ENCODE results near the gene RAB31.

The RAB31 gene

DNA sequence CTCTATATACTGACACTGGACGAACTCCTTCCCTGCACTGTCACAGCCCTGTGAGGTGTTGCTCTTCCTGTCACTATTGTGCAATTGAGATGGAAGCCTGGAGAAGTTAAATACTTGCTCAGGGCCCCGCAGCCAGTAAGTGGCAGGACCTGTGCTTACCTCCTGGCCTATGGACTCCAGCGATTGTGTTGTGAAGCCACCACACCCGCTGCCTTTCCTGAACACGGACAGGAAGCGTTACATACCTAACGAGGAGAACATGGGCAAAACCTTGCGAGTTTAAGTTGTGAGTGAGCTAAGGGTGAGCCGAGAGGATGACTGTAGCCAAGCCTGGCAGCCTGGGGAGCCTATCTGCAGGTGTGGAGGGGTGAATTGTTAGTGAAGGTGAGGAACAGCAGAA lies 26.1 kb downstream of the RAB31 start:
- Histone ChIP-seq H3K9me3 (ENCODE audit: insufficient read depth, low read depth, low read length) (no peaks in the 10 kb centered on the region), H3K9ac (ENCODE audit: low read depth, low read length) (no peak overlapping the region), H3K36me3 (ENCODE audit: insufficient read depth, low read depth, low read length) (no peaks in the 10 kb centered on the region), H3K27ac (ENCODE audit: low read length) (no peak overlapping the region), H3K4me1 (ENCODE audit: insufficient read depth, low read length) (peaks cover 3% of the 10 kb centered on the region; the same call in 1 of the 2 replicates), H3K27me3 (ENCODE audit: insufficient read depth, low read length) (no peaks in the 10 kb centered on the region), H3K4me3 (ENCODE audit: low read length) (no peak overlapping the region)

DNA sequence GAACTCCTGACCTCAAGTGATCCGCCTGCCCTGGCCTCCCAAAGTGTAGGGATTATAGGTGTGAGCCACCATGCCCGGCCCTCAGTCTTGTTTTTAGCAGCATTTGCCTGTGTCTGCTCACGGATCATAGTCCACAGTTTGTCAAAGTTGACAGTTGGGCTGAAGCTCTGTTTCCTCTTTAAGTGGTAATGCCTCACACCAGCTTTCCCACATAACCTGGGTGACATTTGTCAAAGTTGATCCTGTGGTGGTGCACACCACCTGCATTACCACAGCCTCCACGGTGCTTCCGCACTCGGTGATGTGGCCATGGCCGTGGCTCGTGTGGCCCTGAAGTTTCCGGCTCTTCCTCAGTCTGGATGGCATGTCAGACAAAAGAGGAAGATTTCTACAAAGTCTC lies 27.1 kb downstream of the RAB31 start:
- Histone ChIP-seq H3K27me3 (ENCODE audit: insufficient read depth, low read length) (no peaks in the 10 kb centered on the region), H3K4me1 (ENCODE audit: insufficient read depth, low read length) (peaks cover 3% of the 10 kb centered on the region; the same call in 1 of the 2 replicates), H3K9ac (ENCODE audit: low read depth, low read length) (no peak overlapping the region), H3K4me3 (ENCODE audit: low read length) (no peak overlapping the region), H3K36me3 (ENCODE audit: insufficient read depth, low read depth, low read length) (no peaks in the 10 kb centered on the region), H3K9me3 (ENCODE audit: insufficient read depth, low read depth, low read length) (no peaks in the 10 kb centered on the region), H3K27ac (ENCODE audit: low read length) (no peak overlapping the region)

DNA sequence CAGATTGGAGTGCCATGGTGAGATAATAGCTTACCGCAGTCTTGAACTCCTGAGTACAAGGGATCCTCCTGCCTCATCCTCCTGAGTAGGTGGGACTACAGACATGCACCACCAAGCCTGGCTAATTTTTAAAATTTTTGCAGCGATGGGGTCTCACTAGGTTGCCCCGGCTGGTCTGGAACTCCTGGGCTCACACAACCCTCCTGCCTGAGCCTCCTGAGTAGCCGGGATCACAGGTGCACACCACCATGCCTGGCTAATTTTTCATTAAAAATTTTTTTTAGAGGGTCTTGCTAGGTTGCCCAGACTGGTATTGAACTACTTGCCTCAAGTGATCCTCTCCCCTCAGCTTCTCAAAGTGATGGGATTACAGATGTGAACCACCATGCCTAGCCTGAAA lies 27.8 kb downstream of the RAB31 start:
- H3K36me3 ChIP-seq (ENCODE audit: insufficient read depth, low read depth, low read length), result no peaks in the 10 kb centered on the region
- no peak overlapping the region for H3K27ac ChIP-seq (ENCODE audit: low read length)
- H3K4me3 ChIP-seq (ENCODE audit: low read length), result no peak overlapping the region
- peaks cover 3% of the 10 kb centered on the region; the same call in 1 of the 2 replicates for H3K4me1 ChIP-seq (ENCODE audit: insufficient read depth, low read length)
- H3K27me3 ChIP-seq (ENCODE audit: insufficient read depth, low read length), result no peaks in the 10 kb centered on the region
- H3K9me3 ChIP-seq (ENCODE audit: insufficient read depth, low read depth, low read length), result no peaks in the 10 kb centered on the region
- H3K9ac ChIP-seq (ENCODE audit: low read depth, low read length), result no peak overlapping the region

DNA sequence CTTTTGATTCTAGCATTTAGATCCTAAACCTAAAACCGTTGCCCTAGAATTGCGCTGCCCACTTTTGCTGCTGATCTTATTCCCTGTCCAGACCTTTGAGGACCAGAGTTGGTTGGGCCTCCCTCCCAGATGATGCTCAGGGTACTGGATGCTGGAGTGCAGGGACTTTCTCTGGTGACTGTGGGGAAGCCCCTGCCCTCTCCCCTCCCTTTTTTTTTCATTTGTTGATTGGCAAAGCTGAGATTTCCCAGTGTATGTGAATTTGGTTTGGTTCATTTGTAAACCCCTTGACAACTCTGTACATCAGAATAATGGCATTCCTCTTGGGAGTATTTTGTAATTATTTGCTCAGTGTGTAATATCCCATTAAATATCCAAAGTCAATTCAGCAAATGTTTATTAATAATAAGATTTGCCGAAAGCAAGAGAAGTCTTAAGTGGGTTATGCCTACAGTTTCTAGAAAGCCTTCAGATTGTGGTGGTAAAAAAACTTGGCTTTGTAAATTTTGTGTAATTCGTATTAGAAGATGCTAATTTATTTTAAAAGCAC lies 28.3 kb downstream of the RAB31 start:
- H3K36me3 ChIP-seq (ENCODE audit: insufficient read depth, low read depth, low read length), result no peaks in the 10 kb centered on the region
- peaks cover 4% of the 10 kb centered on the region for H3K4me1 ChIP-seq (ENCODE audit: insufficient read depth, low read length)
- no peak overlapping the region for H3K27ac ChIP-seq (ENCODE audit: low read length)
- no peaks in the 10 kb centered on the region for H3K27me3 ChIP-seq (ENCODE audit: insufficient read depth, low read length)
- H3K9me3 ChIP-seq (ENCODE audit: insufficient read depth, low read depth, low read length), result no peaks in the 10 kb centered on the region
- no peak overlapping the region for H3K9ac ChIP-seq (ENCODE audit: low read depth, low read length)
- H3K4me3 ChIP-seq (ENCODE audit: low read length), result no peak overlapping the region

DNA sequence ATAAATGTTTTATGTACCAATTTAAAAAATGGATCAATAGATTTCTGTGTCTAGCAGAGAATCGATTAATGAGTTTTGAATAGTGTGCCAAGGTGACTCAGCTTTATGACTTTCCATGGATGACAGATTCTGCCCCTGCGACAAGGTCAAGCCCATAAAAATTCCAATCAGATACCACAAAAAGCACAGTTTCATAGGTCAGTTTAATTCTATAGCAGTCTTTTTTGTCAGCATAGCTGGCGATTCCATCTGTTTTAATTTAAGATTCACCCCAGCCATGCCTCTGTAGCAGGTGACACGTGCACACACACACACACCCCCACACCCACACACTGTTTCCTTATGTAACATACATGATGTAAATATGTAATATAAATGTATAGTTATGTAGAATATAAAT lies 28.9 kb downstream of the RAB31 start:
- Histone ChIP-seq H3K36me3 (ENCODE audit: insufficient read depth, low read depth, low read length) (no peaks in the 10 kb centered on the region), H3K9me3 (ENCODE audit: insufficient read depth, low read depth, low read length) (no peaks in the 10 kb centered on the region), H3K4me1 (ENCODE audit: insufficient read depth, low read length) (peaks cover 10% of the 10 kb centered on the region), H3K27ac (ENCODE audit: low read length) (no peak overlapping the region), H3K4me3 (ENCODE audit: low read length) (no peak overlapping the region), H3K9ac (ENCODE audit: low read depth, low read length) (no peak overlapping the region), H3K27me3 (ENCODE audit: insufficient read depth, low read length) (no peaks in the 10 kb centered on the region)

DNA sequence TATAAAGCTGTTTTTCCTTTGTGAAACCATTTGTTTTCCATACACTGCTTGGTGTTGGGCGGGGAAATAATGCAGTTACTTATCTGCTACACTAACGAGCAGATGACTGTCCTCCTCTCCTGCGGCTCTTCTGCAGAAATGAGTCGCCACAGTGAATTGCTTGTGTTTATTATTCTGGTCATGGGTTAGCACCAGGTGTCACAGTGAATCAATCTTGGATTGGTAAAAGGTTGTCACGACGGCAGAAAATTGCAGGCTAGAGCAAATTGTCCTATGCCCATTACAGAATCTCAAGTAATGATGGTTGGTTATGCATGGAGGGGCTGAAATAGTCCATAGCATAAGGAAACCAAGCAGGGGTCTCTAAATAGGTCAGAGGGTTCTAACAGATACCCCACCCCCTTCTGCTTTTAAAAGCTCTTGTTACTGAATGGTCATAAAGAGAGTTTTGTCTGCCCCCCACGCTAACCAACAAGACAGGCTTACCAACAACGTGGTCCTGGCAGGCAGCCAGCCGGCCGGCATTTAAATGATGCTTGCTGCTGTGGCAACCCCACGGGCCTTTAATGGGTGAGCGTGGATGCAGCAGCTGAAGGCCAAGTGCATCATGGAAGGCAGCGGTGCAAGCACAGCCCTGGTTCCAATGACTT lies 29.5 kb downstream of the RAB31 start:
- H3K4me3 ChIP-seq (ENCODE audit: low read length), result no peak overlapping the region
- no peaks in the 10 kb centered on the region for H3K27me3 ChIP-seq (ENCODE audit: insufficient read depth, low read length)
- no peak overlapping the region for H3K27ac ChIP-seq (ENCODE audit: low read length)
- H3K9me3 ChIP-seq (ENCODE audit: insufficient read depth, low read depth, low read length), result no peaks in the 10 kb centered on the region
- H3K9ac ChIP-seq (ENCODE audit: low read depth, low read length), result no peak overlapping the region
- peaks cover 15% of the 10 kb centered on the region for H3K4me1 ChIP-seq (ENCODE audit: insufficient read depth, low read length)
- H3K36me3 ChIP-seq (ENCODE audit: insufficient read depth, low read depth, low read length), result no peaks in the 10 kb centered on the region

DNA sequence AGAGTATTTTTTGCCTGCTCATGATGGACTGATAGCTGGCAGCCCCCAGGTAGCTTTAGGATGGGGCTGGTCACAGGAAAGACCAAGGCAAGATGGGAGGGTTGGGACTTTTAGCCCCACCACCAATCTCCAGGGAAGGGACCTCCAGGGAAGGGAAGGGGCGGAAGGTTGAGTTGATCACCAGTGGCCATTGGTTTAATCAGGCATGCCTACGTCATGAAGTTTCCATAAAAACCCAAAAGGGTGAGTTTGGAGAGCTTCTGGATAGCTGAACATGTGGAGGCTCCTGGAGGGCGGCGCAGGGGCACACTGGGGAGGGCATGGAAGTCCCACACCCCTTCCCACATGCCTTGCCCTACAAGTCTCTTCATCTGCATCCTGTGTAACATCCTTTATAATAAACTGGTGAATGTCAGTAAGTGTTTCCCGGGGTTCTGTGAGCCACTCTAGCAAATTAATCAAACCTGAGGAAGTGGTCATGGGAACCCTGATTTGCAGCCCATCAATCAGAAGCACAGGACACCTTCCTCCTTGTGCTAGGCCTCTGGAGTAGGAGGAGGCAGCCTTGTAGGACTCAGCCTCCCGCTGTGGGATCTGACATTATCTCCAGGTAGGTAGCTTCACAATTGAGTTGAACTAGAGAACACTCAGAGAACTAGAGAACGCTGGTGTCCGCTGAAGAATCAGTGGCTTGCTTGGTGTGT lies 30.3 kb downstream of the RAB31 start:
- no peak overlapping the region for H3K27ac ChIP-seq (ENCODE audit: low read length)
- no peaks in the 10 kb centered on the region for H3K27me3 ChIP-seq (ENCODE audit: insufficient read depth, low read length)
- no peaks in the 10 kb centered on the region for H3K36me3 ChIP-seq (ENCODE audit: insufficient read depth, low read depth, low read length)
- H3K4me3 ChIP-seq (ENCODE audit: low read length), result no peak overlapping the region
- H3K9ac ChIP-seq (ENCODE audit: low read depth, low read length), result no peak overlapping the region
- no peaks in the 10 kb centered on the region for H3K9me3 ChIP-seq (ENCODE audit: insufficient read depth, low read depth, low read length)
- H3K4me1 ChIP-seq (ENCODE audit: insufficient read depth, low read length), result peaks cover 23% of the 10 kb centered on the region

DNA sequence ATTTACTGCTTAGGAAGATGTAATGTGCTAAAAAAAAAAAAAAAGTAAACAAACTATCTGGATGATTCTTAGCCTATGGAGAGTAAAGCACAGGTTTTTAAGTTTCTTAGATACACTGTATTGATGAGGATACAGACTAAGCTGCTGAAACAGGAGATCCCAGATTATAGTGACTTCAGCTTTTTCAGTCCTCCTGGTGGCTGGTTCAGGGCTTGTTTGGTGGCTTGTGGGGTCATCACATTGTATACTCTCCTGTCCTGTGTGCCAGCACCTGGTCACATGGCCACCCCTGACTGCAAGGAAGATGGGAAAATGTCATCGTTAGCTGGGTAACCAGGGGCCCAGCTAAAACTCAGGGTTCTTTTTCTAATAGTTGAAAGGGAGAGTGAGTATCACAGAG lies 31.4 kb downstream of the RAB31 start:
- Histone ChIP-seq H3K27ac (ENCODE audit: low read length) (no peak overlapping the region), H3K4me1 (ENCODE audit: insufficient read depth, low read length) (peaks cover 31% of the 10 kb centered on the region), H3K36me3 (ENCODE audit: insufficient read depth, low read depth, low read length) (no peaks in the 10 kb centered on the region)

DNA sequence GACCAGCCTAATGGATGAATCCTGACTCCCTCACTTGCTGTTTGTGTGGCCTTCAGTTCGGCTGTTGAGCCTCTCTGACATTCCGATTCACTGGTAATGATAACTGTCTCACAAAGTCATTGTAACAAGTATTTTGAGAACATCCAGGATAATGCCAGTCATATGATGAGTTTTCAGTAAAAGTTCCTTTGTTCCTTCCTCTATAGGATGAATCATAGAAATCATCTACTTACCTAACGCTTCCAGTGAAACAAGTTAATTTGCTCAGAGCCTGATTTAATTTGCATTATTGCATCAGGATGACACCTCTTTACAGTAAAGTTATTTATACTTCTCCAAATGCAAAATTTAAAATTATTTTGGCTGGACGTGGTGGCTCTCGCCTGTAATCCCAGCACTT lies 32.0 kb downstream of the RAB31 start:
- no peaks in the 10 kb centered on the region for H3K9me3 ChIP-seq (ENCODE audit: insufficient read depth, low read depth, low read length)
- H3K4me3 ChIP-seq (ENCODE audit: low read length), result no peak overlapping the region
- no peaks in the 10 kb centered on the region for H3K36me3 ChIP-seq (ENCODE audit: insufficient read depth, low read depth, low read length)
- H3K4me1 ChIP-seq (ENCODE audit: insufficient read depth, low read length), result peaks cover 32% of the 10 kb centered on the region
- no peaks in the 10 kb centered on the region for H3K27me3 ChIP-seq (ENCODE audit: insufficient read depth, low read length)
- no peak overlapping the region for H3K9ac ChIP-seq (ENCODE audit: low read depth, low read length)
- no peak overlapping the region for H3K27ac ChIP-seq (ENCODE audit: low read length)

More for the DNA sequence above, 31.4 kb downstream of the RAB31 start:
- H3K9ac ChIP-seq (ENCODE audit: low read depth, low read length), result no peak overlapping the region
- no peak overlapping the region for H3K4me3 ChIP-seq (ENCODE audit: low read length)
- H3K27me3 ChIP-seq (ENCODE audit: insufficient read depth, low read length), result no peaks in the 10 kb centered on the region
- H3K9me3 ChIP-seq (ENCODE audit: insufficient read depth, low read depth, low read length), result no peaks in the 10 kb centered on the region

DNA sequence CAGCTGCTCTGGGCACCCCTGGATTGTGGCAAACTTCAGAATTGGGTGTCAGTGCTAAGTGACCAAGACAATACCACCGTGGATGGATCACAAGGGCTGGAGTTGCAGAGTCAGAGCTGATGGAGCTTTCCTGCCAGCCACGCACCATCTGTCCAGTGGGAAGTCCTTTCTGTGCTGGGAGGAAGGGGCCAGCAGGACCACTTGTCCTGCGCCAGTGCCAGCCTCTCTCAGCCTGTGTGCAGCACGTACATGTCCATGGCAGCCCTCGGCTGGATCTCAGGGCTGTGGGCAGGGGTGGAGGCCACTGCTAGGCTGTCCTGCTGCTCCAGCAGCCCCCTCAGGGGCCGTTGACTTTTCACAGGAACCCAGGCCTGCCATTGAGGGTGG lies 33.3 kb downstream of the RAB31 start:
- Histone ChIP-seq H3K9me3 (ENCODE audit: insufficient read depth, low read depth, low read length) (no peaks in the 10 kb centered on the region), H3K4me3 (ENCODE audit: low read length) (no peak overlapping the region), H3K27ac (ENCODE audit: low read length) (no peak overlapping the region), H3K9ac (ENCODE audit: low read depth, low read length) (no peak overlapping the region; the same call in 1 of the 2 replicates), H3K4me1 (ENCODE audit: insufficient read depth, low read length) (peaks cover 32% of the 10 kb centered on the region), H3K36me3 (ENCODE audit: insufficient read depth, low read depth, low read length) (no peaks in the 10 kb centered on the region), H3K27me3 (ENCODE audit: insufficient read depth, low read length) (no peaks in the 10 kb centered on the region)

DNA sequence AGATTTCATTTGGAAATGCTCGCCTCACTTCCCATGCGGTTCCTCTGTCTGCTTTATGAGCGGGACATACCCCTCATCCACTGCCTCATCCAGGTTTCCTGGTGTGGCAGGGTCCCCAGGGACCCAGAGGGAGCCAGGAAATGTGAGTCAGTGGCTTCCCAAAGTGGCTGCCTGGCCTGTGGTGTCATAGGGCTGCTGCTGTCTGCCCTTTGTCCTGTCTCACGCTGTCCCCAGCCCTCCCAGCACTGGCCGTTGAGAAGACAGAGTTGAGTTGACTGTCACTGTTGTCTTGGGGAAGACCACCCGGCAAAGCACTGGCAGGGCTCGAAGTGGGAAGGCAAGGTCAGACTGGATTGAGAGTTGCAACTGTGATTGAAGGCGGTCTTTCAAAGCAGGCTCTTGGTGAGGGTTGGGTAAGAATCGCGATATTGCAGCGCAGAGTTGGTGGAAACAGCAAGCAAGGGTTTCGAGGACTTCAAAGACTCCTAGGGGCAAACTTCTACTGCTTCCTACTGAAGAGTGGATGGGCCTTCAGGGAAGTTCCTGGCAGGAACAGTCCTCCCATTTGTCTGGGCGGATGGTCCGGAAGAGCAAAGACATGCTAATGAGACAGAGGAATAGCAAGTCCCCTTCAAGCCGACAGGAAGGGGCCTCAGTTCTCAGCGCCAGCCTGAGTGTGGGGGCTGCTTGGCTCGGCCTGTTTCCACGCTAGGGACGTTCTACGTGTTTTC lies 33.9 kb downstream of the RAB31 start:
- Histone ChIP-seq H3K27me3 (ENCODE audit: insufficient read depth, low read length) (no peaks in the 10 kb centered on the region), H3K4me3 (ENCODE audit: low read length) (peak overlapping the region; percentile 37; the same call in 1 of the 2 replicates), H3K4me1 (ENCODE audit: insufficient read depth, low read length) (peaks cover 32% of the 10 kb centered on the region), H3K27ac (ENCODE audit: low read length) (peak overlapping the region; percentile 60), H3K36me3 (ENCODE audit: insufficient read depth, low read depth, low read length) (no peaks in the 10 kb centered on the region), H3K9me3 (ENCODE audit: insufficient read depth, low read depth, low read length) (no peaks in the 10 kb centered on the region), H3K9ac (ENCODE audit: low read depth, low read length) (peak overlapping the region; percentile 37; the same call in 1 of the 2 replicates)
